GM18511 (cell line): ENCODE data around the gene FHL3.

ENCODE experiments used
- ATAC-seq: cut with Tn5 transposase; IDR thresholded peaks from one replicate; pipeline ENCODE4 v1.9.1; 2021; ENCODE audit warnings: mild to moderate bottlenecking, moderate library complexity; ENCODE audit not compliant: unreplicated experiment

FHL3 gene

DNA sequence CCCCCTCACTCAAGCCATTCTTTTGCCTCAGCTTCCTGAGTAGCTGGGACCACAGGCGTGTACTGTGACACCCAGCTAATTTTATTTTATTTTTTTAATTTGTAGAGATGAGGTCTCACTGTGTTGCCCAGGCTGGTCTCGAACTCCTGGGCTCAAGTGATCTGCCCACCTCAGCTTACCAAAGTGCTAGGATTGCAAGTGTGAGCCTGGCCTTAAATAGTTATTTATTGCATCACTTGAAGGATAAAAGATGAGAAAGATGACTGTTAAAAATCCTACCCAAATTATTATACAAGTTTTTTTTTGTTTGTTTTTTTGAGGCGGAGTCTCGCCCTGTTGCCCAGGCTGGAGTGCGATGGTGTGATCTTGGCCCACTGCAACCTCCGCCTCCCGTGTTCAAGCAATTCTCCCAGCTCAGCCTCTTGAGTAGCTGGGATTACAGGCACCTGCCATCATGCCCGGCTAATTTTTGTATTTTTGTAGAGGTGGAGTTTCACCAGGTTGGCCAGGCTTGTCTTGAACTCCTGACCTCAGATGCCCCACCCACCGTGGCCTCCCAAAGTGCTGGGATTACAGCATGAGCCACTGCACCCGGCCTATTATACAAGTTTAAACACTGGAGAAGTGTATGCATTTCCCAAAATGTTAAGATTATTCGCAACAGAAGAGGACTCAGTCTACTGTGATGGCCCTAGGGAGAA, 9.6 kb upstream of the FHL3 start:
- ATAC-seq = no peak

DNA sequence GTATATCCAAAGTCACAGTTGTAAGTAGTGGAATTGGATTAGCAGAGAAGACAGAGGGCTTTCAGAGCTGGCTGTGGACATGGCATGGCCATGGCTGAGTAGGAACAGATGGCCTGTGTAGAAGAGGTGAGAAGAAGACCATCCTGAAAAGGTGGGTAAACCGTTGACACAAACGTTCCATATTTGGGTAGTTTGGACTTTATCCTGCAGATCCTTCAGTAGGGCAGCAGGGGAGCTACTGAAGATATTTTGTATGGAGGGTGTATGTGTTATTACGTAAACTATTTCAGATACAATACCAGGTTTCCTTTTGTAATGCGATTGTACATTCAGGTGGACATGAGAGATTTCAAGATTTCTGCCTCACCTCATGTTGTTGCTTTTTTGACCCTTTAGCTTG, 8.9 kb upstream of the FHL3 start:
- ATAC-seq = no peak

DNA sequence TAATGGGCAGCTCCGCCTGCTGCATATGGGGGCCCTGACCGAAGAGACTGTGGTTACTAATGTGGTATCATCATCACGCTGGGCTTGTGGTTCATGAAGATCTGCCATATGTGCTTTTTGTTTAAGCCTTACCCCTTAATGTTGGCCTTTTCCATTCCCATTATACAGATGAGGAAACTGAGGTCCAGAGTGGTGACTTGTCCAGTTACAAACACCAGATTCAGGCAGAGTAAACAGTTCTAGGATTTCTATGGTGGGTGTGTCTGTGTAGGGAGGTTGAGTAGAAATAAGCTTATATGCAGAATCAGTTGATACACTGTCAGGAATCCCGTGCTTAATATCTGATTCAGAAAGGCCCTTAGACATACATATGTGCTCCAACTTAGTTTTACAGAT, 7.9 kb upstream of the FHL3 start:
- ATAC-seq = no peak

DNA sequence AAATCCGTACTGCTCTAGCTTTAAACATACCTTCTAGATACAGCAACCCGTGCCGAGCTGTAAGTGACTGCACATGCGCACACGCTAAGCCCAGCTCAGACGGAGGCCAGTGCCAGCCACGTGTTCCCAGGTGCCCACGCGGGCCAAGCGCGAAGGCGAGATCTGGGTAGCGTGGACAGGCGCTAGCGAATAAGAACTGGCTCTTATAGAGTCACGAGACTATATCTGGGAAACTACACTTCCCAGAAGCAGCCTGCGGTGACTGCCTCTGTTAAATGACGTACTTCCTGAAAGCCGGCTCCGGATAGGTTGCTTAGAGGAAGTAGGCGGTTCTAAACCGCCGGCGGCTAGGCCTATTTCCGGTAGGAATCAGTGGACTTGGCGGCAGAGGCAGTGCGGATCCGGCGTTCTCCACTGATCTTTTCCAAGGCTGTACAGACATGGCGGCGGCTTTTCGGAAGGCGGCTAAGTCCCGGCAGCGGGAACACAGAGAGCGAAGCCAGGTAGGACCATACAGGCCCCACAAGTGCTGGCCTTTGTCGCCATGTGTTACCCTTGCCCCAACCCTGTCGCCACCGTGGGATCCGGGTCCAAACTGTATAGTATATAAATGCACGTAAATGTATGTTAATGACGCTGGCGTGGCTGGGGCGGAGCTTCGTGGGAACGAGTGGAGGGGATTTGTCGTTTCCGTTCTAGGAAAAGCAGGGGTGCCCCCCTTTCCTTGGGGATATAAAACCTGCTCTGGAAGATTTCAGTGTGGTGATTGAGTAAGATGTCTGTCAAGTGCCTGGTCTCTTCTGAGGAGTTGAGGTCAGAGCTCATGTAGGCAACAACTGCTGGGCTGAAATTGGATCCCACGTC, 7.3 kb upstream of the FHL3 start, which contains the start of gene UTP11:
Gene UTP11 (plus strand): TSS at position 372 of the 864 bp plus-strand sequence. CDS start 69 bp downstream, at position 441.
- peak; percentile 95 for ATAC-seq

DNA sequence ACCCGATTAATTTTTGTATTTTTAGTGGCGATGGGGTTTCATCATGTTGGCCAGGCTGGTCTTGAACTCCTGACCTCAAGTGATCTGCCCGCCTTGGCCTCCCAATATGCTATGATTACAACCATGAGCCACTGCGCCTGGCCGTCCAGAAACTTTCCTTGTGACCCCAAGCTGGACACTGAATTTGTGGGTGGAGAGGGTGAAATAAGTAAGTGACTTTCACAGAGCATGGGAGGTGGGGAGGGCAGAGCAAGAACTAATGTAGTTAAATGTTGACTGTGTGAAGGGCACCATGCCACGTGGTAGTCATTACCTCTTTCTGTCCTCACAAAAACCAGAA, 4.5 kb upstream of the FHL3 start:
- no peak for ATAC-seq

DNA sequence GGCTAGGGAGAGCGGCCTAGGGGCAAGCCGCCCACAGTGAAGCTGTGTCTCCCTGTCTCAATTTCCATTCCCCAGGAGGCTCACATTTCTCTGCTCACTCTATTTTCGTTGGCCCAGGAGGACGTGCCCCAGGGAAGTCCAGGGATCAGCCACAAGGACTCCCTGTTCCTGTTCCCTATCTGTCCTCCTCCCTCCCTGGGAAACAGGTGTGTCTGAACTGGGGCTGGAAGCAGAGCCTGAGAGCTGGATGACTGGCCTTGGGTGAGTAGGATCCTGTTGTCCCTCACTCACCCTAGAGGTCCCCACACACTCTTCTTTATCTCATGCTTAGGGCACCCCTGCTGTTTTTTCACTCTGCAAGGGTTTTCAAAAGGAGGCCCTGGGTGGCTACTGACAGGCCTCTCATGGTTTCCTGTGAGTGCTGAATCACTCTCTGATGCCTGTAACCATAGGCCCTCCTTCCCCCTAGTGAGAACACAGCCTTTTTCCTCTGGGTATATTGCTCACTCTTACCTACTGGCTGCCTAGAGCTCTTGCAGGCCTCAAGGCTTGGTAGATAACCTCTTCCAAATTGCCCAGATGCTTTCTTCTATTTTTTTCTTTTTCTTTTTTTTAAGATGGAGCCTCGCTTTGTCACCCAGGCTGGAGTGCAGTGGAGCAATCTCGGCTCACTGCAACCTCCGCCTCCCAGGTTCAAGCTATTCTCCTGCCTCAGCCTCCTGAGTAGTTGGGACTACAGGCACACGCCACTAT, 4.0 kb upstream of the FHL3 start:
- no peak for ATAC-seq

DNA sequence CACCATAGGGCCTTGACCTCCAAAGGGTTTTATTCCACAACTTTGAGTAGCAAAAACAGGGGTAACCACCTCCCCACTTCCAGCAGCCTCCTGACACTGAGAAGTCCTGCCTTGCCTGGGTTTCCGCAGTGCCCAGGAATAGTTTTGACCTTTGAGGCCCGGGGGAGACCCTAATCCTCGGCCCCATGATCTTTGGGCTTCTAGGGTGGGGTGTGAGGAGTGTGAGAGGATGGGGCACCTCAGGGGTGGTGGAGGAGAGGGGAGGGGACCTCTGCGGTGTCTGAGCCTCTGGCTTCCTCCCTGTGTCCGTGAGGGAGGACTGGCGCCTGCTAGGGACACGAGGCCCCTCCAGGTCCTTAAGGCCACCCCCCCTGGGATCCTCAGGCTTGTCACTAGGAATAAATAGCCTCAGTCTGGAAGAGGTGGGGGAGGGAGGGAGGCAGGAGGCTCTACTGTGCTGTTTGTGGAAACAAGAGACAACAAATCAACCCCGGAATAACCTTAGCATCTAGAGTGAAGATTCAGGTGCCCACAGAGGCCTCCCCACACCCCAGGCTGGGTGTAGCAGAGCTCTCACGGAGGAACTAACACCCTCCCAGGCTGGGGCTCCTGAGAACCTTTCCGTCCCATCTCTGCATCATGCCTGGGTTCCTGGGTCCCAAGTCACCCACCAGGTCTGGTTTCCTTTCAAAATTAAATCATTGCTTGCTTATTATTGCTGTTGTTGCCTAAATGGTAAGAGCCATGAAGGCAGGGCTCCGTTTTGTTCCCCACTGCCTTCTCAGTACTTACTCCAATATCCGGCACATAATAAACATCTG, 904 bp upstream of the FHL3 start:
- ATAC-seq = no peak

DNA sequence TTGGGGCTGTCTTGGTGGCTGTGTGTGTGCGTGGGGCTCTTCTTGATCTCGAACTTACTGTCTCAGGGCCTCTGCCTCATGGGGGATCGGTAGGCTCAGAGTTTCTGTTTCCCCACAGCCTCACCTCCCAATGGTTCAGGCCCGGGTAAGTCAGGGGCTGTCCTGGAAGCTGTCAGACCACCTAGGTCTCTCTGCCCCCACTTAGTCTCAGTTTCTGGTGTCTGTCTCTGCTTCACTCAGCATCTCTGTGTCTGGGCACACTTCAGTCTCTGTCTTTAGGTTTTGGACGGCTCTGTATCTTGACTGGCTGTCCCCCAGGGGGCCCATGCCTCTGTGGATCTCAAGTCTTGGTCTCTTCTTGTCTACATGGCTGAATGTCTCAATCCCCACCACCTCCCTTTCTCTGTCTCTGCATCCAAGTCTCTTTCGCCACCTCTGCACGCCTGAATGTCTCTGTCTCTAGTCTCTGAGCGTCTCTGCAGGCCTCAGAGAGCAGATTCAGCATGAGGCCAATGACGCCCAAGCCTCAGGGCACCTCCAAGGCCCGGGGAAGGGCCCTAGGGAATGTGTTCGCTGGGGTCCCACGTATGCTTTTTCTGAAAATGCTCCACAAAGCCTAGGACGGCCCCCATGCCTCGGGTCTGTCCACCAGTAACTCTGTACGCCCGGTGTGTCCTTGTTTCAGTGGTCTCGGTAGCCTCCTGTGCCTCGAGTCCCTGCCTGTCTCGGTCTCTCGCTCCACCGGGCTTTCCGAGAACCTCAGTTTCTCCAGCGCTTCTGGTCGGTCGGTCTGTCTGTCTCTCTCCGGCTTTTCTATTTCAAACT, 818 bp downstream of the FHL3 start:
- no peak for ATAC-seq

DNA sequence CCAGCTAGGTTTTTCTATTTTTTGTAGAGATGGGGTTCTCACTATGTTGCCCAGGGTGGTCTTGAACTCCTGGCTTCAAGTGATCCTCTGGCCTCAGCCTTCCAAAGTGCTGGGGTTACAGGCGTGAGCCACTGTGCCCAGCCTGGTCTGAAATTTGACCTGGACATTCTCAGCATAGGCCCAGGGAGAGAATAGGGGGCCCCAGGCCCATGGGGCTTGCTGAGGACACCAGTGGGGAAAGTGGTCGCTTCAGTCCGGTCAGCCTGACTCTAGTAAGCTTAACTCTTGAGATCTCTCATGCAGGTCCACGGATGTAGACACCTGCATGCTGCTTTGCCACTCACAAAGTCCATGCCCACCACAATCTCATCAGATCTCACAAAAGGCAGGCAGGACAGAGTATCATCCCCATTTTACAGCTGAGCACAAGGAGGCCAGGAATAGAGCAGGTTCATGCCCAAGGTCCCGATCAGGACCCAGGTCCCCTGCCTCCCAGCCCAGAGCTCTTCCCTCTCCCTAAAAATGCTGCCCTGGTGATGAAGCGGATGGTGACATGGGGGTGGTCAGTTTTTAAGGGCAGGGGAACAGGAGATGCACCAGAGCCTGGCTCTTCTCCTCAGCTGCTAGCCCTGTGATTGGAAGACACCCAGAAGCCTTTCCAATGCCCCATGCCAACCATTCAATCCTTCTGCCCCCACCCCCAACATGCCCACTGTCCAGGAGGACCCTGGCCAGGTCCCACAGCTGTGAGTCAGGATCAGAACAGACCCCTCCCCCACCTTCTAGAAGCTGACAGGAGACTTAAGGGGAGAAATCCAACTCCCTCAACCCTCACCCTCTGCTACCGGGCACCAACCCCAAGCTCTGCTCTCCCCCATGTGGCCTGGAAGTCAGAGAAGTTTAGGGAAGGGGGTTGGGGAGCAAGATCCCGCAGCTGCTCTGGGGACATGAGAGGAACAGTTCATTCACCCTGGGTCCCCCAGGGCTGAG, 1.8 kb downstream of the FHL3 start:
- ATAC-seq = no peak

DNA sequence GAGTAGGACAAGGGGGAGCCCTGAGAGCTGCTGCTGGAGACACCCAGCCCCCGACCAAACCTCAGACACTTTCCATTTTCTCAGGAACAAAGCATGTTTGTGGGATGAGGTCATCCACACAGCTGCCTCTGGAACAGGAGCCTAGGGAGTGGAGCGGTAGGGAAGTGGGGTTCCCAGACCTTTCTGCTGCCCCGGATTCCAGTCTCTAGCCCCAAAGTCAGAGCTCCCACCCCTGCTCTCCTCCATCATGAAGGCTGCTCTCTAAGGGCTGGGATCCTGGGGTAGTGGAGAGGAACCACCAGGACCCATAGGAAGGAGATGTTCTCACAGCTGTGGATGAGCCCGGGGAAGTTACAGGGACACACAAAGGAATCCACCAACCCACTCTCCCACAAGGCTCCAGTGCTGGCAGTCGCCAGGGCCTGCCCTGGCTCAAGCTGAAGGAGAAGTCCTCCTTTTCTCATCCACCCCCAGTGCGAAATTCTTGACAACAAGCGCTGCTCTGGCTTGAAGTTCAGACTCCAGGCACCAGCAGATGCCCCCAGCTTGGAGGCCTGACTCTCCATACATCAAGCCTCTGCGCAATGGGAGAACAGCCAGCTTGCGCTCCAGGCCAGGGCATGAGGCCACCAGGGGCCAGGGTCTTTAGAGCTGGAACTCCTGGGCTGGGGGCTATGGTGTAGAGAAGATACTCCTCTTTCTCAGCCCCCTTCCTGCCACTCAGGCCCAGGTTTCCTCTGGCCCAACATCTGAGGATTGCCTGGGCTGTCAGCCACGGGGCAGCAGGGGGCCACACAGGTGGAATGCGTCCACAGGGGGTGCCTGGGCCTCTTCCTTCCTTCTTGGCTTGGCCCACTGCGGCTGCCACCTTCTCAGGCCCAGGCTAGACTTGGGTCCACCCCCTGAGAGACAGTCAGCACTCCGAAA, 4.5 kb downstream of the FHL3 start:
- ATAC-seq = no peak

DNA sequence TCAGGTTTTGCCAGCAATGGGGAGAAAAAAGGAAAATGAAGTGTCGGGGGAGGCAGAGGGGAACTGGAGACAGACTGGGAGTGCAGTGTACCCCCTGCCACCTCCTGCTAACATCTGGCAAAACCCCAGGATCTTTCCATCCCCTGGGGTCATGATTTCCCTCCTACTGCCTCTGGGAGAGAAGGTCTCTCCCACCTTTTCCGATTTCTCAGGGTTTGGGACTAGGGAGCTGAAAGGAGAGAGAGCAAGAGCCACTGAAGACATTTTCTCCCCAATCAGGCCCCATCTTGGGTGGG, 5.1 kb downstream of the FHL3 start:
- no peak for ATAC-seq

DNA sequence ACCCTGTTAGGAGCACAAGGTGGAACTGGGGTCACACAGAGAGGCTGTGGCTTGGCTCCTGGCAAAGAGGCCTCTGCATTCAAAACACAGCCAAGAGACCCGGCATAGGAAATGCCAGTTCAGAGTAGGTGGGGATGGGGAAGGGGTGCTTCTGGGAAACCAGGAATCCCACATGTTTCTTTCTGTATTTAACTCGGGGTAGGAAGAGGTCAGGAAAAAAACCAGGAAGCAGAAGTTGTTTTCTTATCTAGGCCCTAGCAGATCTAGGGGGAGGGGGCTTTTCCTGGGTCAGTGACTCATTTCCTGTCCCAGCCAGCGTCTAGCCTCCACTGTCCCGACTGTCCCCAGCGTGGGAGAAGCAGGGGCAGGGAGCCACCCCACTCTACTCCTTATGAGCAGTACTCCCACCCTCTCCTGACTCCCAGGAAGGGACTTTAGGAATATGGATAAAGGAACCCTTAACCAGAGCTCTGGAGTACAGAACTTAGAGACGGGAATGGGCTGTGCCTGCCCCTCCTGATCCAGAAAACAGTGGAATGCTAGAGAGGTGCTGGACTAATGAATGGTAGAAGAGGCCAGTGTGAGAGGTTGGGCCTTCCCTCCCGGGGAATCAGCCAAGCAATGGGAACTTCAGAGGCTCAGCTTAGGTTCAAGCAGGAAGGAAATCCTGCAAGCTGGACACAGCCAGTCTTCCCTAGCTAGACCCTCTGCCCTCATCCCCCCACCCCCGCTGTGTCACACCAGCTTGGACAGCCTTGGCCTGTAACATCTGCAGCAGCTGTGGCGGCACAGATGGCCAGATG, 5.7 kb downstream of the FHL3 start:
- ATAC-seq = no peak

DNA sequence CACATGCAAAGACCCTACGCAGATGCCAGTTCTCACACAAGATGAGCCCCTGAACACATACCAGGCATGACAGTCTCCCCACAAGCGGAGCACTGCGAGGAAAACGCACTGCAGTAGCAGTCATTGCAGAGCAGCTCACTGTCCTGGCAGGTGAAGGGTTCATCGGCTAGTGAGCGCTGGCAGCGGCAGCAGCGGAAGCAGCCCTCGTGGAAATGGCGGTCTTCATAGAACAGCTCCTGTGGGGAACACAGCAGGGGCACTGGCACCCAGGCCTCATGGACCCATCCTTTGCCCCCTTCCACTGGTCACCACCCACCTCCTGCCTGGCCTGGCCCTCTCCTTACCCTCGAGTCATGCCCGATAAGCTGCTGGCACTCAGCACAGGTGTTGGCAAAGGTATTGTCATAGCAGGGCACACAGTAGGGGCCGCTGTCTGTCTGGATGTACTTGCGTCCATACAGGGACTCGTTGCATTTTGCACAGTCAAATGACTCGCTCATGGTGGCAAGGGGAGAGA, 6.3 kb downstream of the FHL3 start:
- ATAC-seq = no peak

DNA sequence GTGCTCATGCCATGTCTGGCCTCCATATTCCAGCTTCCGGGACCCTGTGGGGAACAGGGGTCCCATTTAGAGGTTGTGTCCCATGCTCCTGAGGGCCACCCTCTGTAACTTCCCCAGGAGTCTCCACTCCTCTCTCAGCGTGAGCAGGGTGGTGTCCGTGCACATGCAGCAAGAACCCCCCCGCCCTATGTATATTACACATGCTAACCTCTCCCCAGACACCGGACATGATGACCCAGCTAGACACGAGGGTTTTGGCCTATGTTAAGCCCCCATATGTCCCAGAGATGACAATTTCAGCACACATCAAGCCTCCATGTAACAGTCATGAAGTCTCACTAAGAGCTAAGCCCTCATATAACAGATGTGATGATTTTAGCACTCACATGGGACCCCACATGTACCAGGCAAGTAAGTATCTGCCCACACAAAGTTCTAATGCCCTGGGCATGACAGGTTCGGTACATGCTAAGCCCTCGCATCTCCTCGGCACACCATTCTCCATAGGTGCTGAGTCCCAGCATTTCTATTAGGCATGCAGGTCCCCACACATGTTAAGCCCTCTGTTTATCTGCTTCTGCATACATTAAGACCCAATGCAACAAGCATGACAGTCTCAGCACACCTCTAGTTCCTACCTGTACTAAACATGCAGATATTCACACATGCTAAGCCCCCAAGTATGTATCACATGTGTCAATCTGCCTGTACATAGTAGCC, 7.1 kb downstream of the FHL3 start:
- ATAC-seq = no peak

DNA sequence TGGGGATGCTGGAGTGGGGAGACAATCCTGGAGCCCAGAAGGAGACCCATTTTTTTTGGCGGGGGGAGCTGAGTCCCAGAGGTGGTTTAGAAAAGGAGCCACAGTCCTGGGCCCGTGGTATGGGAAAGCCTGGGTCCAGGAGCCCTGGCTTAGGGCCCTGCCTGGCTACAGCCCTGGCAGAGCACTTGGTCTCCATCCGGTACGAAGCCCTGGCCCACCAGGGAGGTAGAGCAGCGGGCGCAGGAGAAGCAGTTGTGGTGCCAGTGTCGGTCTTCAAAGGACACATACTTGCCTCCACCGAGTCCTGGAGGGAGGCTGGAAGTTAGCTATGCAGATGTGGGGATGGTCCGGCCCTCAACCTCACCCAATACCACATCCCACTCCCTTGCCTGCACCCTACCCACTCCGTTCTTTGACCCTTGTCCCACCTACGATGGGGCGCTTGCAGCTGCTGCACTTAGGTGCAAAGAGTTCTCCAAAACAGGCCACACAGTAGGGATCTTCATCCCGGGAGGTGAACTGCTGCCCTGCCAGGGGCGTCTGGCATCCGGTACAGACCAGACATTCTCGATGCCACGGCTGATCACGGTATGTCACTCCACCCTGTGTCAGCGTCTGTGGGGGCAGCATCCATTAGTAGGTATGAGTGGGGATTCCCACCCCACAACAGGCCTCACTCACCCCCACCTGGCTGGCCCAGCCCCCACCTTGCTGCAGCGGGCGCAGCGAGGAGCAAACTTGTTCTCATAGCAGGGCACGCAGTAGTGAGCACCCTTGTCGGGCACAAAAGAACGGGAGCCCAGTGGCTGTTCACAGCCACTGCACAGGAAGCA, 7.8 kb downstream of the FHL3 start:
- no peak for ATAC-seq
